CD4-positive, CD25-positive, alpha-beta regulatory T cell (primary cell): ENCODE data around the gene TRPV5. TPM values are rescaled to one million over a fixed set of nuclear protein-coding genes. Genes with fewer than 3 reads are reported as not detected.

Source experiments
- ATAC-seq, 2 donors: fragments of 150-1000 bp; cut with Tn5 transposase; one replicate each; pipeline ENCODE4 v1.10.0; 2021; ENCODE audit warnings: low read depth in 2 of 2, moderate number of reproducible peaks in 2 of 2, moderate library complexity in 1 of 2
- DNase-seq, 3 donors: peaks; one replicate each; pipeline versions ENCODE4 v3.0.0 to v3.0.0-alpha.2; 2012 to 2022; ENCODE audit warnings: mixed read lengths in 1 of 3
- H3K27ac ChIP-seq: one replicate; pipeline ENCODE4 v1.7.0; 2013; ENCODE audit warnings: mild to moderate bottlenecking, low read length; ENCODE audit not compliant: insufficient read depth, poor library complexity, severe bottlenecking
- H3K27me3 ChIP-seq: one replicate; pipeline ENCODE4 v1.7.0; 2013; ENCODE audit warnings: low read length; ENCODE audit not compliant: control insufficient read depth, insufficient read depth
- H3K36me3 ChIP-seq: one replicate; pipeline ENCODE4 v1.7.0; 2013; ENCODE audit warnings: mild to moderate bottlenecking, low read length, moderate library complexity; ENCODE audit not compliant: control insufficient read depth, insufficient read depth
- H3K4me1 ChIP-seq: 2 replicates; pipeline ENCODE4 v1.7.0; 2013; ENCODE audit warnings: mild to moderate bottlenecking, low read length; ENCODE audit not compliant: insufficient read depth, control insufficient read depth, poor library complexity, severe bottlenecking
- H3K4me3 ChIP-seq: one replicate; pipeline ENCODE4 v1.7.0; 2013; ENCODE audit warnings: low read depth, mild to moderate bottlenecking, low read length, moderate library complexity
- H3K9me3 ChIP-seq, 2 experiments: 1 replicate in 1 of 2; 2 replicates in 1 of 2; pipeline ENCODE4 v1.7.0; 2013; ENCODE audit warnings: low read length in 2 of 2, mild to moderate bottlenecking in 1 of 2, moderate library complexity in 1 of 2; ENCODE audit not compliant: control insufficient read depth in 2 of 2
- H3K27ac Mint-ChIP-seq, 3 donors: one replicate each; pipeline ENCODE4 v1.8.0; 2020 to 2022; ENCODE audit warnings: mild to moderate bottlenecking in 3 of 3, mixed read lengths in 3 of 3, moderate library complexity in 2 of 3
- H3K27me3 Mint-ChIP-seq: one replicate; pipeline ENCODE4 v1.8.0; 2022; ENCODE audit warnings: mild to moderate bottlenecking, mixed read lengths
- H3K36me3 Mint-ChIP-seq: one replicate; pipeline ENCODE4 v1.8.0; 2020; ENCODE audit warnings: mixed read lengths
- H3K4me1 Mint-ChIP-seq, 4 donors: one replicate each; pipeline ENCODE4 v1.8.0; 2020 to 2022; ENCODE audit warnings: mixed read lengths in 4 of 4, mild to moderate bottlenecking in 1 of 4
- H3K4me3 Mint-ChIP-seq, 4 donors: one replicate each; pipeline ENCODE4 v1.8.0; 2020 to 2022; ENCODE audit warnings: mild to moderate bottlenecking in 4 of 4, mixed read lengths in 4 of 4, moderate library complexity in 3 of 4
- H3K9me3 Mint-ChIP-seq, 7 donors: one replicate each; pipeline ENCODE4 v1.8.0; 2020 to 2022; ENCODE audit warnings: mixed read lengths in 7 of 7, mild to moderate bottlenecking in 3 of 7, moderate library complexity in 2 of 7
- polyA plus RNA-seq, 4 donors: library from polyadenylated mRNA; unstranded; fragments of 300-500 nt; fragmentation: Illumina TruSeq; gene quantifications; one replicate each; pipeline ENCODE4 v1.2.3, GENCODE V29; 2021
- total RNA-seq: library from RNA; stranded (reverse); gene quantifications from one replicate; pipeline ENCODE4 v1.2.3, GENCODE V29; 2022

Gene TRPV5
- total and polyA plus RNA-seq, 5 donors from 2014 or later = not detected

- DNase-seq (no peak), ATAC-seq (no peak)
- peaks cover 28% of the 10 kb centered on the region for H3K27me3 Mint-ChIP-seq
- H3K27ac Mint-ChIP-seq = no peak within 1 kb of the TSS
- Histone ChIP-seq H3K9me3 (no peaks in the 10 kb centered on the region), H3K27me3 (peaks cover 2% of the 10 kb centered on the region), H3K27ac (no peak within 1 kb of the TSS), H3K4me3 (no peak within 1 kb of the TSS), H3K4me1 (no peaks in the 10 kb centered on the region), H3K36me3 (no peaks in the 10 kb centered on the region)
- H3K9me3 Mint-ChIP-seq = peaks cover 0 to 1% (median 0%) of the 10 kb centered on the region in 7 donors
- no peaks in the 10 kb centered on the region for H3K36me3 Mint-ChIP-seq
- no peaks in the 10 kb centered on the region for H3K4me1 Mint-ChIP-seq
- H3K4me3 Mint-ChIP-seq = no peak within 1 kb of the TSS
Observed at GRCh38 chr7:142961973-142962926, 28.7 kb upstream of the TRPV5 start, which contains the start of gene KEL. KEL (minus strand) TSS chr7:142962363; CDS start chr7:142962206, 157 bp downstream.

GRCh38 chr7:142961595-142961972, 28.0 kb upstream of the TRPV5 start:
- H3K4me1 ChIP-seq = no peaks in the 10 kb centered on the region
- ATAC-seq (no peak), DNase-seq (no peak)
- H3K27ac ChIP-seq = no peak overlapping the region
- no peak overlapping the region for H3K4me3 ChIP-seq
- H3K36me3 ChIP-seq = no peaks in the 10 kb centered on the region
- Mint-ChIP-seq H3K27ac (no peak overlapping the region), H3K4me1 (peaks cover 0 to 5% (median 0%) of the 10 kb centered on the region in 4 donors), H3K9me3 (peaks cover 0 to 4% (median 1%) of the 10 kb centered on the region in 7 donors), H3K4me3 (no peak overlapping the region), H3K27me3 (peaks cover 21% of the 10 kb centered on the region), H3K36me3 (no peaks in the 10 kb centered on the region)
- no peaks in the 10 kb centered on the region for H3K9me3 ChIP-seq
- peaks cover 2% of the 10 kb centered on the region for H3K27me3 ChIP-seq

- H3K4me1 Mint-ChIP-seq = peaks cover 0 to 5% (median 0%) of the 10 kb centered on the region in 4 donors
- Histone ChIP-seq H3K36me3 (no peaks in the 10 kb centered on the region), H3K27ac (no peak overlapping the region), H3K4me3 (no peak overlapping the region), H3K4me1 (no peaks in the 10 kb centered on the region), H3K9me3 (peaks cover 0 to 2% of the 10 kb centered on the region in 2 experiments), H3K27me3 (peaks cover 2% of the 10 kb centered on the region)
- ATAC-seq = no peak
- H3K4me3 Mint-ChIP-seq = no peak overlapping the region
- H3K9me3 Mint-ChIP-seq = peaks cover 0 to 10% (median 3%) of the 10 kb centered on the region in 7 donors
- H3K27ac Mint-ChIP-seq = no peak overlapping the region
- DNase-seq = no peak
- H3K27me3 Mint-ChIP-seq = peaks cover 21% of the 10 kb centered on the region
- H3K36me3 Mint-ChIP-seq = no peaks in the 10 kb centered on the region
Observed at GRCh38 chr7:142960955-142961512, 27.5 kb upstream of the TRPV5 start.

- H3K36me3 Mint-ChIP-seq = no peaks in the 10 kb centered on the region
- peaks cover 22% of the 10 kb centered on the region for H3K27me3 Mint-ChIP-seq
- peaks cover 2% of the 10 kb centered on the region for H3K27me3 ChIP-seq
- ATAC-seq (no peak), DNase-seq (no peak)
- H3K9me3 ChIP-seq = peaks cover 14 to 15% of the 10 kb centered on the region in 2 experiments
- H3K4me3 Mint-ChIP-seq = no peak overlapping the region
- H3K4me1 ChIP-seq = no peaks in the 10 kb centered on the region
- H3K27ac ChIP-seq = no peak overlapping the region
- H3K9me3 Mint-ChIP-seq = peaks cover 5 to 22% (median 6%) of the 10 kb centered on the region in 7 donors
- H3K36me3 ChIP-seq = no peaks in the 10 kb centered on the region
- no peak overlapping the region for H3K27ac Mint-ChIP-seq
- peaks cover 0 to 5% (median 0%) of the 10 kb centered on the region in 4 donors for H3K4me1 Mint-ChIP-seq
- no peak overlapping the region for H3K4me3 ChIP-seq
Observed at GRCh38 chr7:142959202-142959601, 25.7 kb upstream of the TRPV5 start.

- H3K27ac Mint-ChIP-seq = no peak overlapping the region
- H3K9me3 Mint-ChIP-seq = peaks cover 4 to 27% (median 8%) of the 10 kb centered on the region in 7 donors
- no peaks in the 10 kb centered on the region for H3K36me3 Mint-ChIP-seq
- no peak overlapping the region for H3K27ac ChIP-seq
- peaks cover 22% of the 10 kb centered on the region for H3K27me3 Mint-ChIP-seq
- H3K27me3 ChIP-seq = no peaks in the 10 kb centered on the region
- no peak for DNase-seq
- no peak overlapping the region for H3K4me3 ChIP-seq
- no peak for ATAC-seq
- H3K9me3 ChIP-seq = peaks cover 14 to 15% of the 10 kb centered on the region in 2 experiments
- no peak overlapping the region for H3K4me3 Mint-ChIP-seq
- H3K36me3 ChIP-seq = no peaks in the 10 kb centered on the region
- H3K4me1 Mint-ChIP-seq = peaks cover 0 to 5% (median 0%) of the 10 kb centered on the region in 4 donors
- H3K4me1 ChIP-seq = no peaks in the 10 kb centered on the region
Observed at GRCh38 chr7:142957723-142958122, 24.2 kb upstream of the TRPV5 start.

GRCh38 chr7:142956951-142957623, 23.5 kb upstream of the TRPV5 start:
- Mint-ChIP-seq H3K27ac (no peak overlapping the region), H3K27me3 (peaks cover 16% of the 10 kb centered on the region), H3K9me3 (peaks cover 4 to 27% (median 8%) of the 10 kb centered on the region in 7 donors), H3K4me1 (peaks cover 0 to 5% (median 0%) of the 10 kb centered on the region in 4 donors), H3K4me3 (no peak overlapping the region), H3K36me3 (no peaks in the 10 kb centered on the region)
- H3K36me3 ChIP-seq = no peaks in the 10 kb centered on the region
- no peak overlapping the region for H3K4me3 ChIP-seq
- H3K9me3 ChIP-seq = peaks cover 14 to 15% of the 10 kb centered on the region in 2 experiments
- DNase-seq = peak in 1 of 3 donors; percentile 4
- no peak overlapping the region for H3K27ac ChIP-seq
- ATAC-seq = no peak
- no peaks in the 10 kb centered on the region for H3K27me3 ChIP-seq
- H3K4me1 ChIP-seq = no peaks in the 10 kb centered on the region

GRCh38 chr7:142954680-142955268, 21.2 kb upstream of the TRPV5 start:
- H3K9me3 ChIP-seq = peaks cover 14 to 15% of the 10 kb centered on the region in 2 experiments
- DNase-seq = peak in 1 of 3 donors; percentile 33
- Mint-ChIP-seq H3K27me3 (peaks cover 25% of the 10 kb centered on the region), H3K4me3 (no peak overlapping the region), H3K9me3 (peaks cover 4 to 27% (median 8%) of the 10 kb centered on the region in 7 donors), H3K36me3 (no peaks in the 10 kb centered on the region), H3K4me1 (peaks cover 0 to 5% (median 0%) of the 10 kb centered on the region in 4 donors), H3K27ac (no peak overlapping the region)
- H3K4me3 ChIP-seq = no peak overlapping the region
- no peak overlapping the region for H3K27ac ChIP-seq
- no peak for ATAC-seq
- H3K27me3 ChIP-seq = peaks cover 7% of the 10 kb centered on the region
- no peaks in the 10 kb centered on the region for H3K4me1 ChIP-seq
- no peaks in the 10 kb centered on the region for H3K36me3 ChIP-seq
